Epithelial cell of esophagus (primary cell): Measurements from ENCODE around the gene RDH5.

Source experiments
- DNase-seq: peaks from one replicate; pipeline ENCODE4 v3.0.0; 2010; ENCODE audit warnings: low read depth
- H3K4me3 ChIP-seq: 2 replicates; pipeline ENCODE4 v1.5.1; 2011; ENCODE audit warnings: mild to moderate bottlenecking, low read length, control low read depth
- TF ChIP-seq, protein P1 (sequence below): IDR thresholded peaks from 2 replicates; pipeline ENCODE4 v1.5.1; 2011; ENCODE audit warnings: low read depth, mild to moderate bottlenecking, low read length, control low read depth, inconsistent platforms; ENCODE audit not compliant: insufficient read depth; ENCODE audit errors: missing control alignments

RDH5 gene

DNA sequence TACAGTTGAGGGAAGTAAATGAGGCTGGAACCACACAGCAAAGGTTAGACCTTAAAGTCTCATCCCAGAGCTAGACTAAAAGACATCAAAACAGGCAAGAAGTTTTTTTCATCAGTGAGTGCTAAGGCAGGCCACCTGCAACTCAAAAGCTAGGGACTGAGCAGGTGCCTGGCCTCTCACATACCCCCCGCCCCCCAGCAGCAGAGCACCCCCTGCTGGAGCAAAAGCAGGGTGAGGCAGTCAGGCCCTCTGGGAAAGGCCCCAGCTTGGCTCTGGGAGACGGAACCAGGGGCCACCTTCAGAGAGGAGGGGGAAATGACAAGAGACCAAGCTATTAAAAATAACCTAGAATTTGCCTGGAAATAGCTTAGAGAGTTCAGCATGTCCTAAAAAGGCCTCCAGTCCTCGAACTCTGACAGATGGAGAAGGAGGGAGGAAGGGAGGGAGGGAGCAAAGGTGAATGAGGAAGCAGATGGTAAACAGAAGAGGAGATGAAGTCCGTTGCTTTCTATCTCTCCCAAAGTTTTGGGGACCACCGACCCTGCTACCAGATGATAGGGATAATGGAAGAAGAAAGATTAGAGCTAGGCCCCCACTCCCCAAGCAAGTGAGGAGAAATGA is 14.3 kb upstream of the RDH5 start:
- H3K4me3 ChIP-seq = no peak overlapping the region
- DNase-seq = no peak
- TF ChIP-seq, protein P1, sequence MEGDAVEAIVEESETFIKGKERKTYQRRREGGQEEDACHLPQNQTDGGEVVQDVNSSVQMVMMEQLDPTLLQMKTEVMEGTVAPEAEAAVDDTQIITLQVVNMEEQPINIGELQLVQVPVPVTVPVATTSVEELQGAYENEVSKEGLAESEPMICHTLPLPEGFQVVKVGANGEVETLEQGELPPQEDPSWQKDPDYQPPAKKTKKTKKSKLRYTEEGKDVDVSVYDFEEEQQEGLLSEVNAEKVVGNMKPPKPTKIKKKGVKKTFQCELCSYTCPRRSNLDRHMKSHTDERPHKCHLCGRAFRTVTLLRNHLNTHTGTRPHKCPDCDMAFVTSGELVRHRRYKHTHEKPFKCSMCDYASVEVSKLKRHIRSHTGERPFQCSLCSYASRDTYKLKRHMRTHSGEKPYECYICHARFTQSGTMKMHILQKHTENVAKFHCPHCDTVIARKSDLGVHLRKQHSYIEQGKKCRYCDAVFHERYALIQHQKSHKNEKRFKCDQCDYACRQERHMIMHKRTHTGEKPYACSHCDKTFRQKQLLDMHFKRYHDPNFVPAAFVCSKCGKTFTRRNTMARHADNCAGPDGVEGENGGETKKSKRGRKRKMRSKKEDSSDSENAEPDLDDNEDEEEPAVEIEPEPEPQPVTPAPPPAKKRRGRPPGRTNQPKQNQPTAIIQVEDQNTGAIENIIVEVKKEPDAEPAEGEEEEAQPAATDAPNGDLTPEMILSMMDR = peak; percentile 21

DNA sequence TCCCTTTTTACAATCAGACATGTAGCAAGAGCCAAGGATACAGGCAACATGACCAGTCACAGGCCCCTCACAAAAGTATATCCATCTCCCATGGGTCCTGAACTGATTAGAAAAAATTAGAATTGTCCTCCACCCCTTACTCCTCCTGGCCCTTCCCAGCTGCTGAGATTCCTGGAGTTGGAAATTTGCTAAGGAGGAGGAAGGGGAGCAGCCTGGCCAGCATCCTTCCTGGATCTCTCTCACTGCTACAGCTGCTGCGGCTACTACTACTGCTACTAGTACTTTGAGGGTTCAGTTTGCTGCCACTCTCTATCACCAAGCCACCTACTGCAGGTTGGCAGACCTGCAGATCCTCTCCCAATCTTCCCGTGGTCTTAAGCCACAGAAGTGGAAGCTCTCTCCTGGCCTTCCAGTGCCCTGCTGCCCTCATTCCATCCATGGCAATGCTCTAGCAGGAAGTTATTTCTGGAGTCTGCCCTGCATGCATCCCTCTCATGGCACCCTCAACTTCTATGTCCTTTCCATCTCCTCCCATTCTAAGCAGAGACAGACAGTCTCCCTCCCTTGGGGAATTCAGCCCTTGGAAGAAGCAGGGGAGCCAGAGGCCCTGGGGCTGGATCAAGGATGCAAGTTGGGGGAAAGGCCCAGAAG is 13.5 kb upstream of the RDH5 start:
- DNase-seq = no peak
- H3K4me3 ChIP-seq = no peak overlapping the region

GRCh38 chr12:55707219-55707671 is 12.9 kb upstream of the RDH5 start:
- TF ChIP-seq, protein P1 = no peak
- DNase-seq = no peak
- H3K4me3 ChIP-seq = peak overlapping the region; percentile 19

More for the DNA sequence above, 13.5 kb upstream of the RDH5 start:
- TF ChIP-seq, protein P1 = no peak

DNA sequence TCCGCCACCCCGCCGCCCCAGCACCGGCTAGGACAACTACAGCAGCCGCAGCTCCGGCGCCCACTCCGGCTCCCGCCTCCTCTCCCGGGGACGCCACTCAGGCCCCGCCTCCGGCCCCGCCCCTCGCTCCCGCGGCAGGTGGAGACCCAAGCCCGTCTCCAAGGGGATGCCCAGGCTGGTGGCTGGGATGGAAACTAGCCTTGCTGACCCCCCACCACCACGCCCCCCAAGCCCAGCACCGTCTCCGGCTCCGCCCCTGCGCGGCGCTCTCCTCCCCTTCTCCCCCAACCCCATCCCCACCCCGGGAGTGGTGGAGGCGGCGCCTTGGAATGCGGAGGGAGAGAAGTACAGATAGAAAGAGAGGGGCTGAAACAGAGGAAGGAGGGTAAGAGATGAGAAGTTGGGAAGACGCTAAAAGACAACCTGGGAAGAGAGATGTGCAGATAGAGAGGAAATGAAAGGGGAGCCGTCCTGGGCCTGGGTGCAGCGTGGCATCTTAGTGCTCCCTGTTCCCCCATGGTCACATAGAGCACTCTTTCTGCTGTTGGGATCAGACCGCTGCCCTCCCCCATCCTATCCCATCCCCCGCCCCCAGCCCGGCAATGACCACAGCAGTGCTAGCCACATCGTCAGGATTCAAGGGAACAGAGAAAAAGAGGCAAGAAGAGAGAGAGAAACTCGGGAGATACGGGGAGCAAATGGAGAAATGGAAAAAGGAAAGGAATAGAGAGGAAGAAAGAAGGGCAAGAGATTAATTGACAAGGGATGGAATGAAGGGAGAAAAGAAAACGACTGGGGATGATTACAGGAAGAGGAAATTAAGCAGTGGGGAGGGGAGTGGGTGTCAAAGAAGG is 12.1 kb upstream of the RDH5 start, which contains the start of gene ITGA7:
Gene ITGA7, minus strand, starts transcription at position 64 of the 854 bp plus-strand sequence. CDS start 222 bp downstream, outside the sequence.
- no peak for DNase-seq
- TF ChIP-seq, protein P1 = no peak

GRCh38 chr12:55708695-55709233 is 11.4 kb upstream of the RDH5 start:
- no peak overlapping the region for H3K4me3 ChIP-seq

More for the DNA sequence above, 12.1 kb upstream of the RDH5 start, which contains the start of gene ITGA7:
- H3K4me3 ChIP-seq = peak within 1 kb of the TSS; percentile 33

More at GRCh38 chr12:55708695-55709233, 11.4 kb upstream of the RDH5 start:
- TF ChIP-seq, protein P1 = no peak
- DNase-seq = no peak
